Duodenal mucosa (tissue), 2 donors: ENCODE measurements around the gene HOXA11.

Experiments
- H3K27ac ChIP-seq: one replicate; pipeline ENCODE4 v1.7.0; 2013; ENCODE audit warnings: low read depth, low read length
- H3K27me3 ChIP-seq, 2 donors: one replicate each; pipeline ENCODE4 v1.7.0; 2013; ENCODE audit warnings: low read length in 2 of 2, control low read depth in 1 of 2; ENCODE audit not compliant: insufficient read depth in 2 of 2, control insufficient read depth in 1 of 2
- H3K36me3 ChIP-seq, 2 donors: one replicate each; pipeline ENCODE4 v1.7.0; 2013; ENCODE audit warnings: low read length in 2 of 2, control low read depth in 1 of 2; ENCODE audit not compliant: insufficient read depth in 2 of 2, control insufficient read depth in 1 of 2
- H3K4me1 ChIP-seq, 2 donors: one replicate each; pipeline ENCODE4 v1.7.0; 2013; ENCODE audit warnings: low read length in 2 of 2, control low read depth in 1 of 2; ENCODE audit not compliant: insufficient read depth in 2 of 2, control insufficient read depth in 1 of 2
- H3K4me3 ChIP-seq, 2 donors: one replicate each; pipeline ENCODE4 v1.7.0; 2013; ENCODE audit warnings: low read length in 2 of 2, low read depth in 1 of 2
- H3K9ac ChIP-seq, 2 donors: one replicate each; pipeline ENCODE4 v1.7.0; 2013; ENCODE audit warnings: low read length in 2 of 2, low read depth in 1 of 2
- H3K9me3 ChIP-seq, 2 donors: one replicate each; pipeline ENCODE4 v1.7.0; 2013; ENCODE audit warnings: low read length in 2 of 2, control low read depth in 1 of 2; ENCODE audit not compliant: control insufficient read depth in 1 of 2

Gene HOXA11

DNA sequence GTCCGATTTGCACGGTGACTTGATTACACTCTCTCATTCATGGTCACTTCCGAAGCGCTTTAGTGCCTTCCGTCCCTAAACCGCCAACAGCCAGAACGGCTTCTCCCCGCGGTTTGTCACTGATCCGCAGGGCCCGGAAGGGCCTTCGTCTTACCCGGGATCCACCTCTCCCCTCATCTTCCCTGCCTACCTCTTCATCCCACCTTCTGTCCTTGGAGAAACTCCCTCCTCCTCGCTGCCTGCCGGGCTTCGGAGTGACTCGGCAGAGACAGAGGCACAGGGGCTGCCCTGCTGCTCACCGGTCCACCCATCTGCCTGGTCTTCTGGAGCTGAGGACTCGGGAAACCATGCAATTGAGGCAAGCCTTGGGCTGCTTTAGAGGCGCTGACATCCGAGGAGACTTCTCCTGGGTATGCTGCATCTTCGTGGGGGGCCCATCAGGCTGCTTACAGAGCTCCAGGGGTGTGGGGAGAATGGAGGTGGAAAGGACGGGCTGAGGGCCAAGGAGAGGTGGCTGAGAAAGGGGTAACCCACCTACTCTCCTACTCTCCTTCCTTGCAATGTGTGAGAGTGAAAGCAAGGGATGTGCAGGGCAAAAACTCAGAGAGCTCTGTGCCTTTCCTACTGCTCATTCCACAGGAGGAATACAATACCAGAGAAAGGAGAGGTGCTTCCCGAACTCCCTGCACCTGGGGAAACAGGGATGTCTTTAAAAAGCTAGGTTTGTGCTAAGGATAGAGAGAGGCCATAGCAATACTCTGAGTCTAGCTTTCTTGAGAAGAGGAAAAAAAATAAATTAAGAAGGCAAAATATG lies 1.0 kb upstream of the HOXA11 start:
- Histone ChIP-seq H3K27ac (no peak overlapping the region), H3K27me3 (peaks cover 93 to 96% of the 10 kb centered on the region in 2 donors), H3K4me1 (peaks cover 20 to 27% of the 10 kb centered on the region in 2 donors), H3K36me3 (no peaks in the 10 kb centered on the region), H3K9me3 (no peaks in the 10 kb centered on the region), H3K9ac (no peak overlapping the region), H3K4me3 (no peak overlapping the region)

DNA sequence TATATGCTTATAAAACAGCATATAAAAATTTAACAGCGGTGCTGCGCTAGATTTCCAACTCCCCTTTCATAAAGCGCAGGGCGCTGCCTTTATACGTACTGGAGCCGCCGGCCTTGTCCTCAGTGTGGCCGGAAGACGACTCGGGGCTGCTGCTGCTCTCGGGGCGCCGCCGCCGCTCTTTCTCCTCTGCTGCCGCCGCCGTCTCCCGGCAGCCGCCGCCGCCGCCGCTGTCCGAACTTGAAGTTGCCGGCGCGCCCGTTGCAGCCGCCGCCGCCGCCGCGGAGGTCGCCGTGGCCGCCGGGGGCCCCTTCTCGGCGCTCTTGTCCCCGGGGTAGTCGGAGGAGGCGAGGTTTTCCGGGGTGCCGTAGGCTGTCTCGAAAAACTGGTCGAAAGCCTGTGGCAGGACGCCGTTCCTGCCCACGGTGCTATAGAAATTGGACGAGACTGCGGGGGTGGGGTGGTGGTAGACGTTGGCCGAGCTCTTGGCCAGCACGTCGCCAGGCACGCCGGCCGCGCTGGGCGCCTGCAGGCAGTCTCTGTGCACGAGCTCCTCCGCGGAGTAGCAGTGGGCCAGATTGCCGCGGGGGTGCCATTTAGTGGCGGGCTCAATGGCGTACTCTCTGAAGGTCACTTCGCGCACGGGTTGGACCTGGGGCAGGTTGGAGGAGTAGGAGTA lies 557 bp downstream of the HOXA11 start:
- no peaks in the 10 kb centered on the region for H3K36me3 ChIP-seq
- H3K9me3 ChIP-seq, result no peaks in the 10 kb centered on the region
- H3K27me3 ChIP-seq, result peaks cover 88 to 96% of the 10 kb centered on the region in 2 donors
- peak overlapping the region; percentile 38 to 48 for H3K4me3 ChIP-seq
- no peak overlapping the region for H3K9ac ChIP-seq
- no peak overlapping the region for H3K27ac ChIP-seq
- peaks cover 20 to 32% of the 10 kb centered on the region in 2 donors for H3K4me1 ChIP-seq

GRCh38 chr7:27183682-27184336 lies 1.2 kb downstream of the HOXA11 start:
- Histone ChIP-seq H3K36me3 (no peaks in the 10 kb centered on the region), H3K9ac (no peak overlapping the region), H3K27ac (no peak overlapping the region), H3K4me1 (peaks cover 15 to 30% of the 10 kb centered on the region in 2 donors), H3K4me3 (peak overlapping the region; percentile 38 to 43), H3K9me3 (no peaks in the 10 kb centered on the region), H3K27me3 (peaks cover 85 to 96% of the 10 kb centered on the region in 2 donors)

DNA sequence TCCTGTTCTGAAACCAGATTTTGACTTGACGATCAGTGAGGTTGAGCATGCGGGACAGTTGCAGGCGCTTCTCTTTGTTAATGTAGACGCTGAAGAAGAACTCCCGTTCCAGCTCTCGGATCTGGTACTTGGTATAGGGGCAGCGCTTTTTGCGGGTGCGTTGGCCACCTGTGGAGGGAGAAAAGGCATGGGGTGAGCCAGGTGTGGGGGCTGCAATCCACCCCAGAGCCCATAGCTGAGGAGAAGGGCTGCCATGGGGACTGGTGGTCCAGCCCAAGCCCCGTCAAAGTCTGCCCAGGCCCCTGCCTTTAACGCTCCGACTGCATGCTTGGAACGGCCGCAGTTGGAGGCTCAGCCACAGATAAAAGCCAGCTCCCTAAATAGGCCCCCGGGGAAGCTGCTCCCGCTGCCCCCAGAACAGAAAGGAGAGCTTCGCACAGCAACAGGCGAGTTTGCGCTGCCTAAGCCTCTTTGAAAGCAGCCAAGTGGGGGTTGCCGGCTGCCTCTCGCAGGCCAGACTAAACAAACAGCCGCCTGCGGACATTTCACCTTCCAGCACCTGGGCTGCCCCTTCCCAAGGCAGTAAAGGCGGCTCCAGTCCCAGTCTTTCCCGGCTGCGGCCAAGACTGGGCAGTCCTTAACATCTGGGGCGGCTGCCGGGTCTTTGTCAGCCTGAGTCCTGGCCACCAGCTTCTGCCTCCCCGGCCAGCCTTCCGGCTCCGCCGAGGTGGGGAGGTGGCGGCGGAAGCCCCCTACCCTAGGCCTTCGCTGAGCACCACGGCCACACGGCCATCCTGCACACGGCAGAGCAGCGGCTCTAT lies 2.0 kb downstream of the HOXA11 start:
- peaks cover 8 to 24% of the 10 kb centered on the region in 2 donors for H3K4me1 ChIP-seq
- H3K9me3 ChIP-seq, result no peaks in the 10 kb centered on the region
- H3K36me3 ChIP-seq, result no peaks in the 10 kb centered on the region
- H3K4me3 ChIP-seq, result no peak overlapping the region
- H3K27ac ChIP-seq, result no peak overlapping the region
- no peak overlapping the region for H3K9ac ChIP-seq
- H3K27me3 ChIP-seq, result peaks cover 83 to 96% of the 10 kb centered on the region in 2 donors

DNA sequence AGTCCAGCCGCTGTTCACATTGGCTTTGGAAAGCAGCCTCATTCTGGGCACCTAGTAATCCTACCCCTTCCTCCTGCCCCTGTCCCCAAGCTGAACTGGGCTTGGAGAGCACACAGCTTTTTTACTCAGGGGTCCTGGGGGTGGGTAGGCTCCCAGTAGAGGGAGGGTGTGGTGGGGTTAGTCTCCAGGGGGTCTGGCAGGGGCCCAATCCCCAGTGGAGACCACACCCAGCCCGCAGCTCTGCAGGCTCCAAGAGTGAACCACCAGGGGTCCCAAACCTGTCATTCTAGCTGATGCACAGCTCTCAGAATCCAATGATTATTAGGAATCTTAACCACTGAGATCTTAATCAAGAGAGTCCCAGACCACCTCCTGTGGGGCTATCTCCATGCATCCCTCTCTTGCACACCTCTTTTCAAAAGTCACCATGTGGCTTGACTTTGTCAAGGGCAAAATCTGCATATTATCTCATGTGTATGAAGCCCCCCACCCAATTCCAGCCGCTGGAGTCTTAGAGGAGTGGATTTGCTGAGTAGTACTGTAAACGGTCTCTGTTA lies 2.7 kb downstream of the HOXA11 start:
- Histone ChIP-seq H3K36me3 (no peaks in the 10 kb centered on the region), H3K9ac (no peak overlapping the region), H3K27ac (no peak overlapping the region), H3K9me3 (no peaks in the 10 kb centered on the region), H3K4me3 (no peak overlapping the region), H3K27me3 (peaks cover 83 to 96% of the 10 kb centered on the region in 2 donors), H3K4me1 (peaks cover 7 to 22% of the 10 kb centered on the region in 2 donors)

- Histone ChIP-seq H3K36me3 (no peaks in the 10 kb centered on the region), H3K4me3 (no peak overlapping the region), H3K9me3 (no peaks in the 10 kb centered on the region), H3K27ac (no peak overlapping the region), H3K9ac (no peak overlapping the region), H3K27me3 (peaks cover 83 to 97% of the 10 kb centered on the region in 2 donors), H3K4me1 (peaks cover 7 to 22% of the 10 kb centered on the region in 2 donors)
These were observed 3.2 kb downstream of the HOXA11 start for GRCh38 chr7:27181795-27182275.

DNA sequence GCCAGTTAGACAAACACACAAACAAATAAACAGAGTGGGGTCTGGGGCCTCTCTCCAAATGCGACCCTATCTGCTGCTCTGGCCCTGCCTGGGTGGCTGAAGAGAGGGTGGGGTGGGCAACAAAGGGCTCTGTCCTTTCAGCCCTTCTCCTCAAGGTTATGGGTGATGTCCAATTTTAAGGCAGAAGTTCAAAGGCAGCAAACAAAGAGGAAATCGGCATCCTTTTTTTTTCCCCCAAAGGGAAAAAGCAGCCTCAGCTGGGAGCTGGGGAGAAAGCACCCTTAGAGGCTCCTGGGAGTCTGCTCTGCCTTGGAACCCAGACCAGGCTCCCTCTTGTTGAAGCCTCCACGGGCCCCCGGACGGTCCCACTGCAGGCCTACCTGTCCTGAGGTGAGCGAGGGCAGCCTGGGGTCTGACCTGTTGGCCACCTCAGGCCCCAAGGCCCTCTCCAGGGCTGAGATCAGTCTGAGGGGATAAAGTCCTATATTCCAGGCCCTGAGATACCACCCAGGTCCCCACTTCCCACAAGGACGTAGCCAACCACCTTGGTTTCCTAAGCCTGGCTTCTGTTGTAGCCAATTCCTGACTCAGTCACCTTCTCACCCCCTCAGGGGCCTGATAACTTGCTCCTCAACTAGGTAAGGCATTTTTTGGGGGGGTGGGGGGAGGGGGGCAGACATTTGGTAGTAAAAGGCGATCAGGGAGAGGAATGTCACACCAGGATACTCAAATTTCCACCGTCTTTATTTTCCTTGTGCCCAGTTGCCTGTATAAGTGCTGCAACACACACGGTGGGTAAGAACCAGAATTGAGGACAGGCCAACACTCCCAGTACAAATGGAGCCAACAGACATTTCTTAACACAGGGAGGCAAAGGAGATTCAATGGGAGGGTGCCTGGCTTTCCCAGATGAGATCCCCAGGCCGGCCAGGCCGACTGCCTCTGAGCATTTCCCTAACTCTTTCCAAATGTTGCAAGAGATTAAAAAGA lies 4.3 kb downstream of the HOXA11 start:
- peaks cover 7 to 22% of the 10 kb centered on the region in 2 donors for H3K4me1 ChIP-seq
- no peaks in the 10 kb centered on the region for H3K36me3 ChIP-seq
- H3K9me3 ChIP-seq, result no peaks in the 10 kb centered on the region
- no peak overlapping the region for H3K9ac ChIP-seq
- no peak overlapping the region for H3K4me3 ChIP-seq
- H3K27ac ChIP-seq, result no peak overlapping the region
- peaks cover 83 to 97% of the 10 kb centered on the region in 2 donors for H3K27me3 ChIP-seq

DNA sequence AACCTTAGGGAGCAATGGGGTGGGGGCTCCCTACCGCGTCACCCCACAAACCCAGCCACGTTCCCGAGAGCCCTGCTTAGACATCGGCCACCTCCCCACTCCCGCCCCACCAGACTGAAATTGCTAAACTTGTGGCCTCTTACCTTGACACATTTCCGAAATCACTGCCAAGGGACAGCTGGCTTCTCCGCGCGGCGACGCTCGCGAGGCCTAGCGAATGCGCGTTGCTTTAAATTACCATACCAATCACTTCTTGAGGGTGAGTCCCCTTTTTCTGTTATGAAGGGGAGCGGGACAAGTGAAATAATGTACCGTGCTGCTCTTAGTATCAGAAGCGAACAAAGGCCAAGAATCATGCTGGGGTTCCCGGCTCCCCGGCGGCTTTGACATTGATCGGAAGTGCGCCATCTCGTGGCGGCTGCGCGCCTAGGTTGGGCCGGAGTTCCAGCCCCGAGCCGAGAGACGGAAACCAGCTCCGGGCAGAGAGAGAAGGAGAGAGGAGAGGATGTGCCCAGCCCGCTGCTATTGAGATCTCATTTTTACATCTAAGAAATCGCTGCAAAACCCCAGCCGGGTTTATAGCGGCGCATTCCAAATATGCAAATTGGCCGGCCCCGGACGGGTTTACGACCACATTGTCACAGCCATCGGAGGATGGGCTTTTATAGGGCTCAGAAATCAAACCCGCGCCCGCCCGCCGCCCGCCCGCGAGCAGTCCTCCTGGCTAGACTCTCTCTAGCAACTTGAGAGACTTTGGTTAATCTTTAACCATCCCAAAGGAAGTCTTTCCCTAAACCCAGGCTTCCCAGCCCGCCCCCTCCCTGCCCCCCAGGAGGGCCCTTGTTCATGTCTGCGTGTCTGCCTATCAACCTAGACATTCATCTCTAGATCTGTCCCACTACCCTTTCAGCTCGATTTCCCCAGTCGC lies 5.3 kb downstream of the HOXA11 start:
- Histone ChIP-seq H3K4me3 (peak overlapping the region in 1 of 2 donors; percentile 12), H3K27me3 (peaks cover 83 to 97% of the 10 kb centered on the region in 2 donors), H3K4me1 (peaks cover 6 to 18% of the 10 kb centered on the region in 2 donors), H3K36me3 (no peaks in the 10 kb centered on the region), H3K9me3 (no peaks in the 10 kb centered on the region), H3K9ac (no peak overlapping the region), H3K27ac (no peak overlapping the region)
